Measurements from ENCODE around the gene SP4.
"Not testable (repeated sequence)": the region's sequence is repeated elsewhere in the genome, so short reads cannot be mapped to it uniquely, and the experiment has no call there.

SP4 gene

DNA sequence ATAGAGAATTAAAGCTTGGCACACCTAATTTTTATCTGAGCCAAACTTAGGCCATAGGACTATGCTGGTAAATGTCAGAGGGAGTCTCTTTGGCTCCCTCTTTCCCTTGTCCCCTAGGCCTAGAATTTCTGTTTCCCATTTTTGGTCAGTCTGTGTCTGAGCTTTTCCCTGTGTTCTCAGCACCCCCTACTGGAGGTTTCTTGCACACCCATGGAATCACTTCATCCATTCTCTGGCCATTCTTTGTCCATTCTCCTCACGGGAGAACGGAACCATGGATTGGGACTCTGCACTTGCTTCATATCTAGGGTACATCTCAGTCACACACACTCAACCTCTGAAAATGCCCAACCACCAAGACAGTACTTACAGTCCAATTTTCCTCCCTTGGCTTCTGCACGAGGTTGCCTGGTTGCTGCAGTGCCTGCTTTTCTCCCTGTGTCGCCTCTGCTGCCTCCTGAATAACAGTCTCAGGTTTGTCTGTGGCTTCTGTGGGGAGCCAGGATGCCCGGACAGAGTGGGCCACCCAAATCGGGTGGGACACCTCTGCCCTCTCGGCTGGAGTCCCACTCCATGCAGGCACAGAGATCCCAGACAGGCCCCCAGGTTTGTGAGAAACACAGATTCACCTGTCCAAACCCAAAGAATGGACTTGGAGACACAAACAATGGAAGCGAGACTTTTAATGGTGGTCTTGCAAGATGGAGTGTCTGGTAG is 79.9 kb downstream of the SP4 start:
- peak; percentile 3 for DNase-seq (ENCODE audit: low read depth)

DNA sequence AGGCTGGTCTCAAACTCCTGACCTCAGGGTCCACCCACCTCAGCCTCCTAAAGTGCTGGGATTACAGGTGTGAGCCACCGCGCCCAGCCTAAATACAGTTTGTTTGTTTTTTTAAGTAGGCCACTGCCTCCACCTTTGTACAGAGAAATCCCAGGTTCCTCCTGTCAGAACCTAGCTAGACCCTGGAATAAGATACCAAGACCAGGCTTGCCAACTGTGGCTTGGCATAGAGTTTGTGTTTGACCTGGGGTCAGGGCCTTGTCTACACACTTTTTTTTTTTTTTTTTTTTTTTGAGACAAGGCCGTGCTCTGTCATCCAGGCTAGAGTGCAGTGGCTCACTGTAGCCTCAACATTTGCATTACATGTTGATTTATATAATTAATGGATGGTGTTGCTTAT is 80.7 kb downstream of the SP4 start:
- DNase-seq (ENCODE audit: low read depth) = no peak
- TF ChIP-seq, protein P1, sequence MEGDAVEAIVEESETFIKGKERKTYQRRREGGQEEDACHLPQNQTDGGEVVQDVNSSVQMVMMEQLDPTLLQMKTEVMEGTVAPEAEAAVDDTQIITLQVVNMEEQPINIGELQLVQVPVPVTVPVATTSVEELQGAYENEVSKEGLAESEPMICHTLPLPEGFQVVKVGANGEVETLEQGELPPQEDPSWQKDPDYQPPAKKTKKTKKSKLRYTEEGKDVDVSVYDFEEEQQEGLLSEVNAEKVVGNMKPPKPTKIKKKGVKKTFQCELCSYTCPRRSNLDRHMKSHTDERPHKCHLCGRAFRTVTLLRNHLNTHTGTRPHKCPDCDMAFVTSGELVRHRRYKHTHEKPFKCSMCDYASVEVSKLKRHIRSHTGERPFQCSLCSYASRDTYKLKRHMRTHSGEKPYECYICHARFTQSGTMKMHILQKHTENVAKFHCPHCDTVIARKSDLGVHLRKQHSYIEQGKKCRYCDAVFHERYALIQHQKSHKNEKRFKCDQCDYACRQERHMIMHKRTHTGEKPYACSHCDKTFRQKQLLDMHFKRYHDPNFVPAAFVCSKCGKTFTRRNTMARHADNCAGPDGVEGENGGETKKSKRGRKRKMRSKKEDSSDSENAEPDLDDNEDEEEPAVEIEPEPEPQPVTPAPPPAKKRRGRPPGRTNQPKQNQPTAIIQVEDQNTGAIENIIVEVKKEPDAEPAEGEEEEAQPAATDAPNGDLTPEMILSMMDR (IDR thresholded peaks at IDR 0.05; ENCODE audit: control insufficient read depth, insufficient read depth, low read depth, low read length, missing control alignments) = no peak
- H3K4me3 ChIP-seq (ENCODE audit: control insufficient read depth, low read depth, low read length) = no peak overlapping the region

More for the DNA sequence above, 79.9 kb downstream of the SP4 start:
- TF ChIP-seq, protein P1 (IDR thresholded peaks at IDR 0.05; ENCODE audit: control insufficient read depth, insufficient read depth, low read depth, low read length, missing control alignments) = peak; percentile 84
- no peak overlapping the region for H3K4me3 ChIP-seq (ENCODE audit: control insufficient read depth, low read depth, low read length)

DNA sequence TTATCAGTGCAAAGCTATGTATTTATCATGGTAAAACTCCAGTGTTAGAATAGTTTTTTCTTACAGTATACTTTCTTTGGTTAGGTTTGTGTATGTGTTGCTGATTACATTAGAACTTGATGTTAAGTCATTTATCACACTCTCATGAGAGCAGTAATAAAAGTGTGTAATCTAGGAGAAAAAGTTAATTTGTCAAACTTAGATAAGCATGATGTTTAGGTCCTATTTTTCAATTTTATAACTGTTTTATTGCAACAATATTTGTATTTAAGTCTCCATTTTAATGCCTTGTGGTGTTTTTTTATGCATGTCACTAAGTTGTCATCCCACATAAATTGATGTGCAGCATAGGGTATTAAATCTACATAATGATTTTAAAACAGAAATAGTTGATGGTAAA is 86.2 kb downstream of the SP4 start:
- DNase-seq (ENCODE audit: low read depth) = no peak

GRCh38 chr7:21524680-21525079 is 96.8 kb downstream of the SP4 start:
- no peak overlapping the region for H3K4me3 ChIP-seq (ENCODE audit: control insufficient read depth, low read depth, low read length)
- DNase-seq (ENCODE audit: low read depth) = no peak
- TF ChIP-seq, protein P1 (IDR thresholded peaks at IDR 0.05; ENCODE audit: control insufficient read depth, insufficient read depth, low read depth, low read length, missing control alignments) = no peak

More for the DNA sequence above, 86.2 kb downstream of the SP4 start:
- TF ChIP-seq, protein P1 (IDR thresholded peaks at IDR 0.05; ENCODE audit: control insufficient read depth, insufficient read depth, low read depth, low read length, missing control alignments) = no peak
- H3K4me3 ChIP-seq (ENCODE audit: control insufficient read depth, low read depth, low read length) = no peak overlapping the region

- TF ChIP-seq, protein P1 (IDR thresholded peaks at IDR 0.05; ENCODE audit: control insufficient read depth, insufficient read depth, low read depth, low read length, missing control alignments) = peak; percentile 45
- DNase-seq (ENCODE audit: low read depth) = no peak
- no peak overlapping the region for H3K4me3 ChIP-seq (ENCODE audit: control insufficient read depth, low read depth, low read length)
Observed at GRCh38 chr7:21526007-21526406, 98.1 kb downstream of the SP4 start.

GRCh38 chr7:21526448-21526847 is 98.6 kb downstream of the SP4 start:
- TF ChIP-seq, protein P1 (IDR thresholded peaks at IDR 0.05; ENCODE audit: control insufficient read depth, insufficient read depth, low read depth, low read length, missing control alignments) = no peak
- DNase-seq (ENCODE audit: low read depth) = no peak

DNA sequence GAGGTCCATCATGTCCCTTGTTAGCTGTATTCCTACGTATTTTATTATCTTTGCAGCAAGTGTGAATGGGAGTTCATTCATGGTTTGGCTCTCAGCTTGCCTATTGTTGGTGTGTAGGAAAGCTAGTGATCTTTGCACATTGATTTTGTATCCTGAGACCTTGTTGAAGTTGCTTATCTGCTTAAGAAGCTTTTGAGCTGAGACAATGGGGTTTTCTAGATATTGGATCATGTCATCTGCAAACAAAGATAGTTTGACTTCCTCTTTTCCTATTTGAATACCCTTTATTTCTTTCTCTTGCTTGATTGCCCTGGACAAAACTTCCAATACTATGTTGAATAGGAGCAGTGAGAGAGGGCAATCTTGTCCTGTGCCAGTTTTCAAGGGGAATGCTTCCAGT is 104.6 kb downstream of the SP4 start:
- not testable (repeated sequence) for H3K4me3 ChIP-seq (ENCODE audit: control insufficient read depth, low read depth, low read length); DNase-seq (ENCODE audit: low read depth)

More at GRCh38 chr7:21526448-21526847, 98.6 kb downstream of the SP4 start:
- no peak overlapping the region for H3K4me3 ChIP-seq (ENCODE audit: control insufficient read depth, low read depth, low read length)

DNA sequence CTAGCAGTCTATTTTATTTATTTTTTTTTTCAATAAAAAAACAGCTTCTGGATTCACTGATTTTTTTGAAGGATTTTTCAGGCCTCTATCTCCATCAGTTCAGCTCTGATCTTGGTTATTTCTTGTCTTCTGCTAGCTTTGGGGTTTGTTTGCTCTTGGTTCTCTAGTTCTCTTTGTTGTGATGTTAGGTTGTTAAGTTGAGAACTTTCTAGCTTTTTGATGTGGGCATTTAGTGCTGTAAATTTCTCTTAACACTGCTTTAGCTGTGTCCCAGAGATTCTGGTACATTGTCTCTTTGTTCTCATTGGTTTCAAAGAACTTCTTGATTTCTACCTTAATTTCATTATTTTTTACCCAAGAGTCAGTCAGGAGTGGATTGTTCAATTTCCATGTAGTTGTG is 105.8 kb downstream of the SP4 start:
- not testable (repeated sequence) for H3K4me3 ChIP-seq (ENCODE audit: control insufficient read depth, low read depth, low read length); DNase-seq (ENCODE audit: low read depth)

- DNase-seq (ENCODE audit: low read depth); H3K4me3 ChIP-seq (ENCODE audit: control insufficient read depth, low read depth, low read length): not testable (repeated sequence)
Observed at GRCh38 chr7:21536445-21537118, 108.7 kb downstream of the SP4 start.

Data from AG09309 (cell line).